CD4-positive, alpha-beta T cell (primary cell): ENCODE data around the gene OR9A2. TPM values are rescaled to one million over a fixed set of nuclear protein-coding genes. Genes with fewer than 3 reads are reported as not detected.

Experiments
- ATAC-seq: fragments of 200-7000 bp; cut with Tn5 transposase; one replicate; pipeline ENCODE4 v1.10.0; 2022; ENCODE audit warnings: mild to moderate bottlenecking; ENCODE audit not compliant: poor library complexity
- CTCF ChIA-PET: fragments of 350-600 bp; sonication (Branson Sonifier 250); formaldehyde crosslinking; loops from one replicate; lab custom pipeline; 2021; ENCODE audit warnings: antibody characterized with exemption, inconsistent platforms; lab: Charles Lee
- POLR2A ChIA-PET: fragments of 350-600 bp; sonication (Branson Sonifier 250); formaldehyde crosslinking; loops from one replicate; lab custom pipeline; 2021; ENCODE audit warnings: antibody characterized with exemption, inconsistent platforms; lab: Charles Lee
- DNase-seq, 14 experiments: peaks; one replicate each; pipeline ENCODE4 v3.0.0-alpha.2; 2013 to 2020; ENCODE audit warnings: mixed read lengths in 2 of 14
- H3K27ac ChIP-seq, 2 donors: one replicate each; pipeline versions ENCODE4 v1.5.1 to v1.7.0; 2013; ENCODE audit warnings: low read length in 2 of 2, low read depth in 1 of 2, mild to moderate bottlenecking in 1 of 2
- H3K27me3 ChIP-seq, 2 experiments: 1 replicate in 1 of 2; 2 replicates in 1 of 2; pipeline versions ENCODE4 v1.6.1 to v1.7.0; 2013; ENCODE audit warnings: low read length in 2 of 2, control low read depth in 1 of 2, mild to moderate bottlenecking in 1 of 2, moderate library complexity in 1 of 2; ENCODE audit not compliant: insufficient read depth in 2 of 2, control insufficient read depth in 1 of 2
- H3K36me3 ChIP-seq: one replicate; pipeline ENCODE4 v1.6.1; 2013; ENCODE audit warnings: low read length, control low read depth; ENCODE audit not compliant: insufficient read depth
- H3K4me1 ChIP-seq: one replicate; pipeline ENCODE4 v1.6.1; 2013; ENCODE audit warnings: low read length, control low read depth; ENCODE audit not compliant: insufficient read depth
- H3K4me3 ChIP-seq: one replicate; pipeline ENCODE4 v1.5.1; 2013; ENCODE audit warnings: mild to moderate bottlenecking, low read length, moderate library complexity
- H3K9me3 ChIP-seq, 2 experiments: 1 replicate in 1 of 2; 2 replicates in 1 of 2; pipeline versions ENCODE4 v1.6.1 to v1.7.0; 2013; ENCODE audit warnings: low read length in 2 of 2, mild to moderate bottlenecking in 2 of 2, control low read depth in 1 of 2, moderate library complexity in 1 of 2; ENCODE audit not compliant: control insufficient read depth in 1 of 2, insufficient read depth in 1 of 2
- H3K27ac Mint-ChIP-seq: one replicate; pipeline ENCODE4 v1.8.0; 2020; ENCODE audit warnings: mixed read lengths
- H3K27me3 Mint-ChIP-seq: one replicate; pipeline ENCODE4 v1.8.0; 2021; ENCODE audit warnings: mixed read lengths
- H3K36me3 Mint-ChIP-seq: one replicate; pipeline ENCODE4 v1.8.0; 2021; ENCODE audit warnings: low read depth, mixed read lengths
- H3K4me1 Mint-ChIP-seq: one replicate; pipeline ENCODE4 v1.8.0; 2021; ENCODE audit warnings: low read depth, mixed read lengths
- H3K4me3 Mint-ChIP-seq: one replicate; pipeline ENCODE4 v1.8.0; 2020; ENCODE audit warnings: mild to moderate bottlenecking, mixed read lengths
- H3K9me3 Mint-ChIP-seq: one replicate; pipeline ENCODE4 v1.8.0; 2020; ENCODE audit warnings: mixed read lengths
- CTCF ChIP-seq: fragments of 200-600 bp; IDR thresholded peaks from one replicate; pipeline ENCODE4 v1.8.0; 2022; ENCODE audit warnings: antibody characterized with exemption, mild to moderate bottlenecking
- intact Hi-C, 2 experiments: fragments of 100-400 bp; cut with DNase I in 1 of 2; cut with micrococcal nuclease in 1 of 2; formaldehyde crosslinking; loops; one replicate each; pipeline versions ENCODE4 v1.15.1 to v1.9.0; 2023 to 2025; cut with DNase I, micrococcal nuclease
- total RNA-seq, 174 experiments: library from RNA in 2 of 174; stranded (reverse) in 2 of 174; gene quantifications; one replicate each; pipeline ENCODE4 v1.2.3 and lab custom pipeline; 2021 to 2026

The OR9A2 gene
- total RNA-seq, 2 experiments from 2014 or later = not detected

DNA sequence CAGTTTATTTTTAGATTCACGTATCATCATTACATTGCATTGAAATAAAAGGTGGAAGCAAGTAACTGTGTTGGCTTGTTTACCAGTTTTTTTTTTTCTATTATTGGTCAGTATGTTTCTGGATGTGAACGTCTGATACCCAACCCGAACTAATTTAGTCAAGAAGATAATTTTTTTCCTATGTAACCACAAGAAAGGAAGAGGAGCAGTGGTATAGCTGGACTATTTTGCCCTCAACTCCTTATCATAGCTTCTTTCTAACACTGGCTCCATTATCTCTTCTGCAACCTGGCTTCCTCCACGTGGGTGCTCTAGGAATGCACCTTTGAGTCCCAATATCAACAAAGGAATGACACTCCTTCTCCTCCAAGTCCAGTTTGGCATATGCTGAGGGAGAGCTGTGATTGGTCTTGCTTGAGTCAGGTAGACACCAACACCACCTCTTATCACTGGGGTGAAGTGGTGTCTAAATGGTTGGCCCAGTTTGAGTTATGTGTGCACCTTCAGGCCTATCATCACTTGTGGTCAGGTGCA, 29.4 kb downstream of the OR9A2 start:
- no peaks in the 10 kb centered on the region for H3K27me3 Mint-ChIP-seq
- H3K9me3 Mint-ChIP-seq = no peaks in the 10 kb centered on the region
- CTCF ChIA-PET = no interaction called here
- intact Hi-C loops = no loop called here
- H3K27ac Mint-ChIP-seq = no peak overlapping the region
- no peak for TF ChIP-seq CTCF
- H3K4me1 Mint-ChIP-seq = no peaks in the 10 kb centered on the region
- peaks cover 0 to 4% of the 10 kb centered on the region in 2 experiments for H3K27me3 ChIP-seq
- ATAC-seq = no peak
- H3K36me3 Mint-ChIP-seq = no peaks in the 10 kb centered on the region
- H3K4me1 ChIP-seq = no peaks in the 10 kb centered on the region
- H3K9me3 ChIP-seq = no peaks in the 10 kb centered on the region
- H3K27ac ChIP-seq = no peak overlapping the region
- POLR2A ChIA-PET = no interaction called here
- DNase-seq = no peak
- no peak overlapping the region for H3K4me3 ChIP-seq
- no peaks in the 10 kb centered on the region for H3K36me3 ChIP-seq
- no peak overlapping the region for H3K4me3 Mint-ChIP-seq

GRCh38 chr7:142992427-142992826, 34.5 kb downstream of the OR9A2 start:
- Histone ChIP-seq H3K4me1 (no peaks in the 10 kb centered on the region), H3K9me3 (no peaks in the 10 kb centered on the region), H3K4me3 (no peak overlapping the region), H3K27ac (no peak overlapping the region), H3K36me3 (no peaks in the 10 kb centered on the region), H3K27me3 (peaks cover 0 to 4% of the 10 kb centered on the region in 2 experiments)
- TF ChIP-seq CTCF = no peak
- ATAC-seq = no peak
- no peak overlapping the region for H3K27ac Mint-ChIP-seq
- no peak for DNase-seq
- no peaks in the 10 kb centered on the region for H3K4me1 Mint-ChIP-seq
- H3K4me3 Mint-ChIP-seq = no peak overlapping the region
- H3K36me3 Mint-ChIP-seq = no peaks in the 10 kb centered on the region
- POLR2A ChIA-PET = no interaction called here
- intact Hi-C loops = no loop called here
- H3K27me3 Mint-ChIP-seq = peaks cover 9% of the 10 kb centered on the region
- CTCF ChIA-PET = no interaction called here
- no peaks in the 10 kb centered on the region for H3K9me3 Mint-ChIP-seq

DNA sequence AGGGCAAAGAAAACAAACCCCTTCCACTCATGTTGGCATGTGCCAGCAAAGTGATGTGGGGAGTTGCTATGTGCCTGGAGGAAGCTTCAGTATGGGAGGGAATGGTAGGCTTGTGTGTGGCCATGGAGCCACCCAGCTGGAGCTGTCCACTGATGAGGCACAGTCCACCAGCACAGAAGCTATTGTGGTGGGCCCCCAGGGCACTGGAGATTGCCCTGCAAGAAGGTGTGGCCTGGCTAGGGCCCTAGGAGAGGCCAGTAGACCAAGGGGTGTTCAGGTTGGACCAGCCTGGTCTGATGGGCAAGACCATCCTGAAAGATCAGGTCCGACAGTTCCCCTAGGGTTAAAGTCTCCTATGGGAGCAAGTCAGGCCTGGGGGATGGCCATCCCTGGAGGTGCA, 42.6 kb downstream of the OR9A2 start:
- Mint-ChIP-seq H3K9me3 (peaks cover 3% of the 10 kb centered on the region), H3K36me3 (no peaks in the 10 kb centered on the region), H3K4me3 (no peak overlapping the region), H3K27ac (no peak overlapping the region), H3K4me1 (no peaks in the 10 kb centered on the region), H3K27me3 (peaks cover 7% of the 10 kb centered on the region)
- ChIA-PET POLR2A (no interaction called here), CTCF (no interaction called here)
- DNase-seq (no peak), ATAC-seq (no peak)
- Histone ChIP-seq H3K36me3 (no peaks in the 10 kb centered on the region), H3K4me1 (no peaks in the 10 kb centered on the region), H3K9me3 (peaks cover 0 to 3% of the 10 kb centered on the region in 2 experiments), H3K27me3 (no peaks in the 10 kb centered on the region), H3K27ac (no peak overlapping the region), H3K4me3 (no peak overlapping the region)
- intact Hi-C loops = no loop called here
- TF ChIP-seq CTCF = no peak
